Heart right ventricle (tissue), 16 donors: ENCODE measurements around the gene TSPAN5. TPM values are rescaled to one million over a fixed set of nuclear protein-coding genes. Genes with fewer than 3 reads are reported as not detected.
"Not testable (repeated sequence)": the region's sequence is repeated elsewhere in the genome, so short reads cannot be mapped to it uniquely, and the experiment has no call there.

Source experiments
- ATAC-seq, 8 donors: fragments of 200-7000 bp; cut with Tn5 transposase; one replicate each; pipeline ENCODE4 v1.9.1; 2020; ENCODE audit warnings: mild to moderate bottlenecking in 8 of 8, moderate library complexity in 8 of 8, moderate number of reproducible peaks in 1 of 8
- DNase-seq, 2 donors: peaks; one replicate each; pipeline ENCODE4 v3.0.0-alpha.2; 2020
- H3K27ac ChIP-seq, 10 donors: fragments of 200-600 bp; sonication (generic) in 2 of 10; one replicate each; pipeline versions ENCODE4 v1.5.0 to v1.8.0; 2020 to 2022; ENCODE audit warnings: mild to moderate bottlenecking in 3 of 10
- H3K27me3 ChIP-seq, 7 donors: fragments of 200-600 bp; one replicate each; pipeline ENCODE4 v1.8.0; 2021 to 2022; ENCODE audit warnings: mild to moderate bottlenecking in 2 of 7
- H3K36me3 ChIP-seq, 9 donors: fragments of 200-600 bp; sonication (generic) in 1 of 9; one replicate each; pipeline versions ENCODE4 v1.5.0 to v1.8.0; 2020 to 2022; ENCODE audit warnings: mild to moderate bottlenecking in 2 of 9
- H3K4me1 ChIP-seq, 9 donors: fragments of 200-600 bp; sonication (generic) in 1 of 9; one replicate each; pipeline versions ENCODE4 v1.5.0 to v1.8.0; 2020 to 2022; ENCODE audit warnings: mild to moderate bottlenecking in 4 of 9
- H3K4me3 ChIP-seq, 10 donors: fragments of 200-600 bp; sonication (generic) in 2 of 10; one replicate each; pipeline versions ENCODE4 v1.5.0 to v1.8.0; 2020 to 2022; ENCODE audit warnings: mild to moderate bottlenecking in 7 of 10, moderate library complexity in 2 of 10
- H3K9me3 ChIP-seq, 11 donors: fragments of 200-600 bp in 10 of 11; sonication (generic) in 2 of 11; one replicate each; pipeline versions ENCODE4 v1.5.0 to v1.8.0; 2013 to 2022; ENCODE audit warnings: mild to moderate bottlenecking in 2 of 11, control low read depth in 1 of 11, moderate library complexity in 1 of 11
- WGBS, 2 donors: extraction: QIAGEN DNeasy Blood & Tissue Kit; methylation state at CpG; one replicate each; pipeline ENCODE4 v1.1.7; 2013; ENCODE audit warnings: inconsistent platforms in 1 of 2; 5-methylcytosine and 5-hydroxymethylcytosine counted together
- intact Hi-C, 10 donors: fragments of 100-400 bp; cut with DNase I; formaldehyde crosslinking; loops; one replicate each; pipeline versions ENCODE4 v1.11.1 to v1.14.2; 2022
- polyA plus RNA-seq, 2 donors: library from polyadenylated mRNA; stranded (reverse); fragments of 200-250 nt; gene quantifications; one replicate each; pipeline ENCODE4 v1.2.3, GENCODE V29; 2013
- total RNA-seq, 10 donors: library from RNA; stranded (reverse); fragmentation: NEBNext Ultra II Directional in 3 of 10; extraction: Animal tissue kit (Norgen Biotek cat#: 25700) in 3 of 10; gene quantifications; one replicate each; pipeline versions ENCODE4 v1.2.1 to v1.2.4, GENCODE V29; 2021 to 2023
- TF ChIP-seq, protein P1 (sequence below), 9 donors: fragments of 200-600 bp; sonication (generic) in 2 of 9; IDR thresholded peaks; one replicate each; pipeline versions ENCODE4 v1.5.0 to v1.8.0; 2021 to 2022; ENCODE audit warnings: antibody characterized with exemption in 9 of 9, mild to moderate bottlenecking in 5 of 9, moderate library complexity in 1 of 9
- donor health status: Arrhythmogenic right ventricular cardiomyopathy.
- donor health status: ischemic (EF 13 %, LVEDD 7.1; RV severe dilation, severe dysfunction).
- donor health status: healthy with polysubstance abuse.
- donor health status: DM: no; HTN: yes; CAD: no.
- donor health status: DM: no; HTN: no; CAD: no.
- donor health status: ischemic (EF 25% LVEDD 6.9; RV normal size, moderate dysfunction).
- donor health status: ischemic (EF 25% LVEDD 5.7; RV mildly dilated, moderate dysfunction).
- donor health status: healthy.
- donor health status: DM: yes; HTN: yes; CAD: no.
- donor health status: Ischemic cardiomyopathy.
- donor health status: ischemic (EF 35%, LVEDD 5.7; RV mildly dilated, moderate dysfunction).
- donor health status: nonischemic (EF 11% LVEDD 7.7; RV severe dilation, severe dysfunction).
- donor health status: DM: yes; HTN: yes; CAD: no.
- donor health status: PGD.
- donor health status: ischemic (EF 29% LVEDD 5.4; RV normal size, mild dysfunction).
- donor health status: nonischemic (EF 23%, LVEDD 6.1; RV moderate dilation, normal function).

TSPAN5 gene
- total and polyA plus RNA-seq, 12 donors = 0.85 to 6.7 (median 3.8) TPM

DNA sequence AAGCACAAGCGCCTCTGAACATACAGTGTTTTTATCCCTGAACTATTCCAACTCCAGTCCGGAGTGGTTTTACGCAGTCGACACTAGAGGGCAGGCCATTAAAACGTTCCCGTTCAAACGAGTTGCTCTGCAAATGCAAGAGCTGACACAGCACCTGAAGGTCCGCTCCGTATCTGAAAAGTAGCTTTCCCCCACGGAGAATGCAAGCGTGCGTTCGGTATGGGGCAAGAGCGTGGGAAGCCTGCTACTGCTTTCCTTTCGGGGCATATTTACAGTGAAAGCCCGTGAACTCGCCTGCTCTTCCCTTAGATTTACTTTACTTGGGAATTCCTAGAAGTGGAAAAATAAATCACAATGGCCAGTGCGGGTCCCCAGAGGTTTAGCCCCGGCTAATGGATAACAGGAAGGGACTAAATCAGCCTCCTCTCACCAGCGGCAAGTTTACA, 190.8 kb downstream of the TSPAN5 start:
- ATAC-seq (peak; percentile 87 to 95 (median 91)), DNase-seq (peak; percentile 40 to 77)
- Histone ChIP-seq H3K4me3 (peak overlapping the region; percentile 24 to 53 (median 44)), H3K9me3 (no peaks in the 10 kb centered on the region), H3K27me3 (no peaks in the 10 kb centered on the region), H3K27ac (no peak overlapping the region), H3K4me1 (peaks cover 0 to 28% (median 17%) of the 10 kb centered on the region in 9 donors), H3K36me3 (no peaks in the 10 kb centered on the region)
- WGBS, 2 donors = 1 to 2% methylated on average over 20 of the region's 20 CpGs
- intact Hi-C loops = loop anchor here in 7 of 10 donors (2.0 to 10.0 kb wide), 13 partner anchors 160 to 995 kb away; partner anchors contain the start of gene TSPAN5 (in 3 of the 7)
- TF ChIP-seq, protein P1, sequence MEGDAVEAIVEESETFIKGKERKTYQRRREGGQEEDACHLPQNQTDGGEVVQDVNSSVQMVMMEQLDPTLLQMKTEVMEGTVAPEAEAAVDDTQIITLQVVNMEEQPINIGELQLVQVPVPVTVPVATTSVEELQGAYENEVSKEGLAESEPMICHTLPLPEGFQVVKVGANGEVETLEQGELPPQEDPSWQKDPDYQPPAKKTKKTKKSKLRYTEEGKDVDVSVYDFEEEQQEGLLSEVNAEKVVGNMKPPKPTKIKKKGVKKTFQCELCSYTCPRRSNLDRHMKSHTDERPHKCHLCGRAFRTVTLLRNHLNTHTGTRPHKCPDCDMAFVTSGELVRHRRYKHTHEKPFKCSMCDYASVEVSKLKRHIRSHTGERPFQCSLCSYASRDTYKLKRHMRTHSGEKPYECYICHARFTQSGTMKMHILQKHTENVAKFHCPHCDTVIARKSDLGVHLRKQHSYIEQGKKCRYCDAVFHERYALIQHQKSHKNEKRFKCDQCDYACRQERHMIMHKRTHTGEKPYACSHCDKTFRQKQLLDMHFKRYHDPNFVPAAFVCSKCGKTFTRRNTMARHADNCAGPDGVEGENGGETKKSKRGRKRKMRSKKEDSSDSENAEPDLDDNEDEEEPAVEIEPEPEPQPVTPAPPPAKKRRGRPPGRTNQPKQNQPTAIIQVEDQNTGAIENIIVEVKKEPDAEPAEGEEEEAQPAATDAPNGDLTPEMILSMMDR (IDR thresholded peaks at IDR 0.05) = peak; percentile 36 to 86 (median 75)

DNA sequence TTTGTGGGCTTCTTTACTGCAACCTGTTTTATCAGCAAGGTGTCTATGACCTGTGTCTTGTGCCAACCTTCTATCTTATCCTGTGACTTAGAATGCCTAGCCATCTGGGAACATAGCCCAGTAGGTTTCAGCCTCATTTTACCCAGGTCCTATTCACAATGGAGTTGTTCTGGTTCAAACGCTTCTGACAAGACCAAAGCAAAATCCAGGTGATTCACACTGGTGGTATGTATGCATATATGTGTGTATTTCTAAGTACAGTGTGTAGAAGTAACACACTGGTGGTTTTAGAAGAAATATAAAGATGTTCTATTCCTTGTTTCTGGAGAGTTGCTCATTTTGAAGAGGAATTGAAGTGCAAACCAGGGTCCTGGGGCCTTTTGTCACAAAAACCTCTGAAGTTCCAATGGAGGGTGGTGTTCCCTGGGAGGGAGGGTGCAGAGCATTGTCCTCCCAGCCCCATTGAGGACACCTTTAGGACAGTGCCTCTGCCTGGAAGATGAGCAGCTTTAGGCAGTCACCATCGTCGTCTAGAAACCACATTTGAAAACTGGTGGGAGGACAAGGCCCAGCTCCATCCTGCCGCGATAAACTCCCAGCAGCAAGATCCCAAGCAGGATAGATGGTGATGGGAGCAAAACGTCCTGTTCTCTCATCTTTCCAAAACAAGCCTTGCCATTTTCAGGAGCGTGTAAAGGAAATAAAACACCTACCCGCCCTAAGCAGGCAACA, 191.4 kb downstream of the TSPAN5 start:
- ATAC-seq (no peak), DNase-seq (no peak)
- TF ChIP-seq, protein P1 (IDR thresholded peaks at IDR 0.05) = no peak
- Histone ChIP-seq H3K27me3 (no peaks in the 10 kb centered on the region), H3K4me1 (peaks cover 0 to 28% (median 17%) of the 10 kb centered on the region in 9 donors), H3K27ac (no peak overlapping the region), H3K4me3 (peak overlapping the region in 6 of 10 donors; percentile 37 to 53 (median 49)), H3K9me3 (no peaks in the 10 kb centered on the region), H3K36me3 (no peaks in the 10 kb centered on the region)
- 31 to 35% methylated on average over 8 of the region's 8 CpGs for WGBS, 2 donors
- intact Hi-C loops = loop anchor here in 7 of 10 donors (2.0 to 10.0 kb wide), 13 partner anchors 160 to 995 kb away; partner anchors contain the start of gene TSPAN5 (in 3 of the 7)

DNA sequence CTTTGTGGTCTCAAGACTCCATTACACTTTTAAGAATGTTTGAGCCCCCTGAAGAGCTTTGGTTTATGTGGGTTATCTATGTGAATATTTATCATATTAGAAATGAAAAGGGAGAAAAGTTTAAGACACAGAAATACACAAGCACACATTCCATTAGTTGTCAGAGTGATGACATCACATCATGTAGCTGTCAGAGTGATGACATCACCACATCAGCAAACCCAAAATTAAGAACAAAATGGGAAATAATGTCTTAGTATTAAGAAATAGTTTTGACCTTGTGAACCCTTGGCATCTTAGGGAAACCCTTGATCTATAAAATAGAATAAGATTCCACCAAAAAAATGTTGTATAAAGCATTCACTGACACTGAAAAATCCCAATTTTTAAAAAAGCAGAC, 195.9 kb downstream of the TSPAN5 start:
- H3K27ac ChIP-seq = no peak overlapping the region
- no peaks in the 10 kb centered on the region for H3K36me3 ChIP-seq
- no peak overlapping the region for H3K4me3 ChIP-seq
- H3K4me1 ChIP-seq = peaks cover 0 to 6% (median 4%) of the 10 kb centered on the region in 9 donors
- H3K9me3 ChIP-seq = no peaks in the 10 kb centered on the region
- ATAC-seq = no peak
- TF ChIP-seq, protein P1 (IDR thresholded peaks at IDR 0.05) = no peak
- intact Hi-C loops = loop anchor here in 7 of 10 donors (10.0 kb wide), 5 partner anchors 172 to 592 kb away; partner anchors contain the start of gene TSPAN5 (in 2 of the 7)
- no peak for DNase-seq
- no peaks in the 10 kb centered on the region for H3K27me3 ChIP-seq

DNA sequence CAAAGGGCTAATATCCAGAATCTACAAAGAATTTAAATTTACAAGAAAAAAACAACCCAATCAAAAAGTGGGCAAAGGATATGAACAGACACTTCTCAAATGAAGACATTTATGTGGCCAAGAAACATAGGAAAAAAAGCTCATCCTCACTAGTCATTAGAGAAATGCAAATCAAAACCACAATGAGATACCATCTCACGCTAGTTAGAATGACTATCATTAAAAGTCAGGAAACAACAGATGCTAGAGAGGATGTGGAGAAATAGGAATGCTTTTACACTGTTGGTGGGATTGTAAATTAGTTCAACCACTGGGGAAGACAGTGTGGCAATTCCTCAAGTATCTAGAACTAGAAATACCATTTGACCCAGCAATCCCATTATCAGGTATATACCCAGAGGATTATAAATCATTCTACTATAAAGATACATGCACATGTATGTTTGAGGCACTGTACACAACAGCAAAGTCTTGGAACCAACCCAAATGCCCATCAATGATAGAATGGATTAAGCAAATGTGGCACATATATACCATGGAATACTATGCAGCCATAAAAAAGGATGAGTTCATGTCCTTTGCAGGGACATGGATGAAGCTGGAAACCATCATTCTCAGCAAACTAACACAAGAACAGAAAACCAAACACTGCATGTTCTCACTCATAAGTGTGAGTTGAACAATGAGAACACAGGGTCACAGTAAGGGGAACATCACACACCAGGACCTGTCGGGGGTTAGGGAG, 197.1 kb downstream of the TSPAN5 start:
- not testable (repeated sequence) for H3K27me3 ChIP-seq, H3K4me3 ChIP-seq, ATAC-seq, H3K36me3 ChIP-seq, DNase-seq, H3K27ac ChIP-seq, H3K9me3 ChIP-seq, H3K4me1 ChIP-seq
- intact Hi-C loops = loop anchor here in 7 of 10 donors (10.0 kb wide), 5 partner anchors 174 to 594 kb away; partner anchors contain the start of gene TSPAN5 (in 2 of the 7)
- WGBS, 2 donors = 91 to 92% methylated on average over 2 of the region's 2 CpGs

DNA sequence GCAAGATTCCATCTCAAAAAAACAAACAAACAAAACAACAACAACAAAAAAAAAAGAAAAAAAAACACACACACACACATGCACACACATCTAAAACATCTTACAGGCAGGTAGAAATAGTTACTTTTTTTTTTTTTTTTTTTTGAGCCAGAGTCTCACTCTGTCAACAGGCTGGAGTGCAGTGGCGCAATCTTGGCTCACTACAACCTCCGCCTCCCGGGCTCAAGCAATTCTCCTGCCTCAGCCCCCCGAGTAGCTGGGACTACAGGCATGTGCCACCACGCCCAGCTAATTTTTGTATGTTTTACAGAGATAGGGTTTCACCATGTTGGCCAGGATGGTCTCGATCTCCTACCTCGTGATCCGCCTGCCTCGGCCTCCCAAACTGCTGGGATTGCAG, 201.0 kb downstream of the TSPAN5 start:
- H3K4me3 ChIP-seq, DNase-seq, H3K9me3 ChIP-seq, ATAC-seq, H3K4me1 ChIP-seq, H3K27ac ChIP-seq, H3K36me3 ChIP-seq, H3K27me3 ChIP-seq, intact Hi-C loops: not testable (repeated sequence)
- WGBS, 2 donors = 94 to 97% methylated on average over 9 of the region's 9 CpGs
